ENCODE results near the gene SRRM2.

SRRM2 gene

DNA sequence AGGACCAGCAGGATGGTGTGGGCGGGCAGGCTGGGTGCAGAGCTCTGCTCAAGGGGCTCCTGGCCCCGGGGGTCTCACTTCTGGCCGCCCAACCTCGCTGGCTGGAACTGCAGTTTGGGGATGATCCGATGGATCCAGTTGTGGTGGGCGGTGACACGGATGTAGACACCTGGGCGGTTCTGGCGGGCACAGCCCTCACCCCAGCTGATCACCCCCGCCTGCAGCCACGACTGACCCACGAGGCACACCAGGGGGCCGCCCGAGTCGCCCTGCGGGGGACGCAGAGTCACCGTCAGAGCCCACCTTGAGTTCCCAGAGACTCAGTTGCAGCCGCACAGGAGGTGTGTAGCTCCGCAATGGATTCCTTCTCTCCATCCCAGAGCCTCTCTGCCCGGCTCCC, 39.9 kb upstream of the SRRM2 start:
- DNase-seq (ENCODE audit: extremely low read depth, insufficient read length) = peak; percentile 4
- no peaks in the 10 kb centered on the region; the same call in 1 of the 2 replicates for H3K27me3 ChIP-seq (replicated peaks; ENCODE audit: control insufficient read depth, insufficient read depth, low read length)
- TF ChIP-seq, protein P1, sequence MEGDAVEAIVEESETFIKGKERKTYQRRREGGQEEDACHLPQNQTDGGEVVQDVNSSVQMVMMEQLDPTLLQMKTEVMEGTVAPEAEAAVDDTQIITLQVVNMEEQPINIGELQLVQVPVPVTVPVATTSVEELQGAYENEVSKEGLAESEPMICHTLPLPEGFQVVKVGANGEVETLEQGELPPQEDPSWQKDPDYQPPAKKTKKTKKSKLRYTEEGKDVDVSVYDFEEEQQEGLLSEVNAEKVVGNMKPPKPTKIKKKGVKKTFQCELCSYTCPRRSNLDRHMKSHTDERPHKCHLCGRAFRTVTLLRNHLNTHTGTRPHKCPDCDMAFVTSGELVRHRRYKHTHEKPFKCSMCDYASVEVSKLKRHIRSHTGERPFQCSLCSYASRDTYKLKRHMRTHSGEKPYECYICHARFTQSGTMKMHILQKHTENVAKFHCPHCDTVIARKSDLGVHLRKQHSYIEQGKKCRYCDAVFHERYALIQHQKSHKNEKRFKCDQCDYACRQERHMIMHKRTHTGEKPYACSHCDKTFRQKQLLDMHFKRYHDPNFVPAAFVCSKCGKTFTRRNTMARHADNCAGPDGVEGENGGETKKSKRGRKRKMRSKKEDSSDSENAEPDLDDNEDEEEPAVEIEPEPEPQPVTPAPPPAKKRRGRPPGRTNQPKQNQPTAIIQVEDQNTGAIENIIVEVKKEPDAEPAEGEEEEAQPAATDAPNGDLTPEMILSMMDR (IDR thresholded peaks at IDR 0.05; ENCODE audit: insufficient read depth, low read length, poor library complexity, severe bottlenecking) = no peak
- H3K4me3 ChIP-seq (replicated peaks; ENCODE audit: low read depth, low read length) = no peak overlapping the region
- peaks cover 6% of the 10 kb centered on the region for H3K36me3 ChIP-seq (ENCODE audit: control insufficient read depth, insufficient read depth, low read length)

DNA sequence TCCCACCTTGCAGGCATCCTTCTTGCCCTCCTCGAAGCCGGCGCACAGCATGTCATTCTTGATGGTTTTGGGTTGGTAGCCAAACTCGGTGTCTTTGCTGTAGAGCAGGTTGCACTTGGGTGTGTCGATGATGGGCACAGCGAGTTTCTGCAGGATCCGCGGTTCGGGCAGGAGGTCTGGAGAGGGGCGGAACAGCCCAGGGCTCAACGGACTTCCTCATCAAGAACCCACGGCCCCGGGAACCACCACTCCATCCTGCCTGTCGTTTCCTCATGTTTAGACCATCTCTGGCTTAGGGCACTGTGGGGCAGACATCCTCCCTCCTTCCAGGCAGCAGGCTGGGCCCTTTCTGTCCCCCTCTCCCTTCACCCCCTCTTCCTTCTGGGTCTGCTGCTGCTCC, 38.9 kb upstream of the SRRM2 start:
- Histone ChIP-seq H3K4me3 (replicated peaks; ENCODE audit: low read depth, low read length) (no peak overlapping the region), H3K36me3 (ENCODE audit: control insufficient read depth, insufficient read depth, low read length) (peaks cover 2% of the 10 kb centered on the region), H3K27me3 (replicated peaks; ENCODE audit: control insufficient read depth, insufficient read depth, low read length) (no peaks in the 10 kb centered on the region; the same call in 1 of the 2 replicates)
- TF ChIP-seq, protein P1 (IDR thresholded peaks at IDR 0.05; ENCODE audit: insufficient read depth, low read length, poor library complexity, severe bottlenecking) = no peak
- peak; percentile 8 for DNase-seq (ENCODE audit: extremely low read depth, insufficient read length)

DNA sequence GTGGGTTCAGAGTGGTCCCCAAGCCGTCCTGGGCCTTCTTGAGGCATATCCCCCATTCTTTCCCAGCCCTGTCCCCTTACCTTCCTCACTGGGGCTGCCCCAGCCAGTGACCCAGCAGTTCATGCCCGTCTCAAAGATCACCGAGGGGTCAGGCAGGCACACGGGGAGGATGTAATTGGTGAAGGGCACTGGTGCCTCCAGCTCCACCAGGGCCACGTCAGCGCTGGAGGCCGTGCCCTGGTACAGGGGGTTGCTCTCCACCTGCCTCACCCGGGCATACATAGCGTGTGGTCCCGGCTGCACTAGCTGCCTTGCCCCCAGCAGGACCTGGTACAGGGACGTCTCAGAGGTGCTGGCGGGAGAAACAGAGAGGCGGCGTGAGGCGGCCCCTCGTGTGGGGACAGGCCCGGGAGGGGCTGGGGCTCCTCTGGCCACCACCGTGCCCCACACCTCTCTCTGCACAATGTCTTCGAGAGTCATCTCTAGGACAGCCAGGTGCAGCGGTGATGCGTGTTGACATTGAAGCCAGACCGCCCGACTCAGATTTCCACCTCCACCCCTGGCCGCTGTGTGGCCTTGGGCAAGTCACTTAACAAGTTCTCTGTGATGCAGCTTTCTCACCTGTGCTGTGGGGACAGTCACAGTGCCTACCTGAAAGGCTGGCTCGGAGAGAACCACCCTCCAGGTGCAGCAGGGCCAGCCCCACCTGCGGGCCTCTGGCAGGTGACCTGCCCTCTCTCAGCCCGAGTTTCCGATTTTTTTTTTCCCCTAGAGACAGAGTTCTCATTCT, 38.3 kb upstream of the SRRM2 start:
- TF ChIP-seq, protein P1 (IDR thresholded peaks at IDR 0.05; ENCODE audit: insufficient read depth, low read length, poor library complexity, severe bottlenecking) = no peak
- no peak overlapping the region for H3K4me3 ChIP-seq (replicated peaks; ENCODE audit: low read depth, low read length)
- H3K27me3 ChIP-seq (replicated peaks; ENCODE audit: control insufficient read depth, insufficient read depth, low read length) = no peaks in the 10 kb centered on the region; the same call in 1 of the 2 replicates
- H3K36me3 ChIP-seq (ENCODE audit: control insufficient read depth, insufficient read depth, low read length) = no peaks in the 10 kb centered on the region; the same call in 1 of the 2 replicates
- peak; percentile 7 for DNase-seq (ENCODE audit: extremely low read depth, insufficient read length)

DNA sequence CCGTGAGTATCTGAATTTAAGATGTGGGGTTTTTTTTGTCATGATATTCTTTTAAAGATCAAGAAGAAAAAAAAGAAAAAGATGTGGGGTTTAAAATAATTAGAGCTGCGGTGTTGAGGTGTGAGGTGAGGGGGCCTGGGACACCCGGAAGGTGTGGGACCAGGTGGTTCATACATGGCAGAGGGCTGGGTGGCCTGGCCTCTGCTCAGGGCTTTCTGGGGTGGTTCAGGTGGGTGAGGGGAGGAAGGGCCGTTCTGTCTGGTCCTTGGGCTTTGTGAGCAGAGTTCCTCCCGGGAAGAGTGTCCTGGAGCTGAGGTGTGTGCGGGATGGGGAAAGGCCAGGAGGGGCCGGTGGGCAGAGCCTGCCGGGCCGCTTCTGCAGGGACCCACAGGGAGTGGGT, 37.4 kb upstream of the SRRM2 start:
- TF ChIP-seq, protein P1 (IDR thresholded peaks at IDR 0.05; ENCODE audit: insufficient read depth, low read length, poor library complexity, severe bottlenecking) = no peak
- Histone ChIP-seq H3K27me3 (replicated peaks; ENCODE audit: control insufficient read depth, insufficient read depth, low read length) (no peaks in the 10 kb centered on the region; the same call in 1 of the 2 replicates), H3K4me3 (replicated peaks; ENCODE audit: low read depth, low read length) (no peak overlapping the region), H3K36me3 (ENCODE audit: control insufficient read depth, insufficient read depth, low read length) (no peaks in the 10 kb centered on the region)
- no peak for DNase-seq (ENCODE audit: extremely low read depth, insufficient read length)

DNA sequence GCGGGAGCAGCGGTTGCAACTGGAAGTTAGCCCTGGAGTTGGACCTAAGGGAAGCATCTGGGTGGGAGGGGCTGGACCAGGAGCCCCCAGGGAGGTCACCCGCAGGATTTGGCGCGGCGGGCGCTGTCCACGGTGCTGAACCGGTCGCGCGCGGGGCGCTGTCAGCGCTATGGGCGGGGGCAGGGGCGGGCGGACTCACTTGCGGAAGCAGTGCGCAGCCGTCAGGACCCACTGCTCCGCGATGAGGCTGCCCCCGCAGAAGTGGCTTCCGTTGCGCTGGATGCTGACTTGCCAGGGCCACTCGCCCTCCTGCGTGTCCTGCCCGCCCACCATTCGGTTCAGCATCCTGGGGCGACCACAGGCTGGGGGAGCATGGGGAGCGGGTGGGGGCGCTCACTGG, 36.9 kb upstream of the SRRM2 start:
- Histone ChIP-seq H3K36me3 (ENCODE audit: control insufficient read depth, insufficient read depth, low read length) (no peaks in the 10 kb centered on the region), H3K4me3 (replicated peaks; ENCODE audit: low read depth, low read length) (no peak overlapping the region; the same call in 1 of the 2 replicates), H3K27me3 (replicated peaks; ENCODE audit: control insufficient read depth, insufficient read depth, low read length) (no peaks in the 10 kb centered on the region; the same call in 1 of the 2 replicates)
- DNase-seq (ENCODE audit: extremely low read depth, insufficient read length) = peak; percentile 66
- TF ChIP-seq, protein P1 (IDR thresholded peaks at IDR 0.05; ENCODE audit: insufficient read depth, low read length, poor library complexity, severe bottlenecking) = no peak

Measured in GM06990 (cell line).